NCI-H69 (cell line): ENCODE data around the gene HLA-A.
"Not testable (repeated sequence)": the region's sequence is repeated elsewhere in the genome, so short reads cannot be mapped to it uniquely, and the experiment has no call there.

Experiments used
- DNase-seq: peaks from one replicate; lab custom pipeline; 2025; lab: John Stamatoyannopoulos, UW

Gene HLA-A

GRCh38 chr6:29942275-29943052 lies at the start of gene HLA-A:
HLA-A (plus strand) TSS chr6:29942532; CDS start chr6:29942554, 22 bp downstream.
- peak; percentile 96 for DNase-seq

GRCh38 chr6:29892696-29893095 lies 49.6 kb upstream of the HLA-A start:
- no peak for DNase-seq

GRCh38 chr6:29899281-29899680 lies 43.1 kb upstream of the HLA-A start:
- no peak for DNase-seq

GRCh38 chr6:29905286-29905685 lies 37.0 kb upstream of the HLA-A start:
- DNase-seq, result no peak

- DNase-seq, result no peak
These were observed 34.5 kb upstream of the HLA-A start for GRCh38 chr6:29907637-29908340.

GRCh38 chr6:29908341-29908662 lies 34.0 kb upstream of the HLA-A start:
- DNase-seq, result no peak

GRCh38 chr6:29908710-29909109 lies 33.6 kb upstream of the HLA-A start:
- DNase-seq, result no peak

- DNase-seq, result no peak
These were observed 32.3 kb upstream of the HLA-A start for GRCh38 chr6:29909985-29910384.

GRCh38 chr6:29912840-29913239 lies 29.5 kb upstream of the HLA-A start:
- no peak for DNase-seq

- no peak for DNase-seq
These were observed 25.6 kb upstream of the HLA-A start for GRCh38 chr6:29916741-29917140.

GRCh38 chr6:29917857-29918256 lies 24.5 kb upstream of the HLA-A start:
- peak; percentile 3 for DNase-seq

- DNase-seq, result no peak
These were observed 22.6 kb upstream of the HLA-A start for GRCh38 chr6:29919506-29920445.

- no peak for DNase-seq
These were observed 18.0 kb upstream of the HLA-A start for GRCh38 chr6:29924287-29924686.

GRCh38 chr6:29924731-29925130 lies 17.6 kb upstream of the HLA-A start:
- DNase-seq, result no peak

GRCh38 chr6:29925321-29925720 lies 17.0 kb upstream of the HLA-A start:
- DNase-seq, result no peak

GRCh38 chr6:29925727-29926412 lies 16.5 kb upstream of the HLA-A start:
- DNase-seq, result no peak

- peak; percentile 54 for DNase-seq
These were observed 15.7 kb upstream of the HLA-A start for GRCh38 chr6:29926413-29927274.

GRCh38 chr6:29927275-29927569 lies 15.1 kb upstream of the HLA-A start:
- no peak for DNase-seq

GRCh38 chr6:29927841-29928388 lies 14.4 kb upstream of the HLA-A start:
- no peak for DNase-seq

- not testable (repeated sequence) for DNase-seq
These were observed 12.3 kb upstream of the HLA-A start for GRCh38 chr6:29930047-29930446.

- DNase-seq, result no peak
These were observed 8.4 kb upstream of the HLA-A start for GRCh38 chr6:29933955-29934354.
